Measurements from ENCODE around the gene WDR5B.
"Not testable (repeated sequence)": the region's sequence is repeated elsewhere in the genome, so short reads cannot be mapped to it uniquely, and the experiment has no call there.

Gene WDR5B

DNA sequence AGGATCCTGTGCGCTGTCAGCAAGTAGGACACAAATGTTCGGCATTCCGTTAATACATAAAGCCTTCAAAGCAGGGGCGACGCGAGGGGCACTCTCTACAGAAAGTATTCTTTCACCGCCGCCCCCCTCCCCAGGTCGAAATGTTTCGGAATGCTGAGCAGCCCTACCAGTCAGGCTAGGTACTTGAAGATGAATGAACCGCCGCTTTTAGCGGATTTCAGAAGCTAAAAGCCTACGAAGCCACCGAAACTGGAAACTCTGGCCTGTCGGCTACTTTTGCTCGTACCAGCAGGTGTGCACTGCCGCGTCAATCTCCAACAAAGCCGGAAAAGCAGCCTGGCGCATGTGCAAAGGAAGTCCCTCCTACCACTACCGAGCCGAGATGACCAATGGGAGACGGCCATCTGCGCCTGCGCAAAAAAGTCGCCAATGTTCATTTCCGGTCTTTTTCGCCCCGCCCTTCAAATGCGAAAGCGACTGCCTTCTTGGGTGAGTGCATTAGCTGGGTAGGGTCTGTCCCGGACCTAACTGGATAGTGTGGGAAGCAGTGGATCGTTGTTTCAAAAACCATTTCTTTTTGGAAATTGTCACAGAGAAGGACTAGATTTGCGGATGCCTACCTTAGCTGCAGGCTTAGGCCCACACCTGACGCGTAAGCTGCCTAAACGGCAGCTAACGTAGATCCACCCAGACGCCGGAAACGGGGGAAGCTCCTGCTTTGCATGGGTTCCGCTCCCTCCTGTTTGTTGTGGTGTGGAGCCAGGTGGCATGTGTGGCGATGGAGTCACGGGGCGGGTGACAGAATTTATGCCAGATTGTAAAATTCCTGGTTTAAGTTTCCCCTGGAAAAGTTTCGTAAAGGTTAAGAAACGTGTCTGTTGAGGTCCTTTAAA lies at the start of gene WDR5B:
TSS of gene WDR5B (minus strand) at position 301 of the 893 bp plus-strand sequence. CDS start 534 bp downstream, outside the sequence.
- Mint-ChIP-seq H3K36me3 (peaks cover 32% of the 10 kb centered on the region), H3K27ac (peak within 1 kb of the TSS; percentile 97), H3K27me3 (peaks cover 4% of the 10 kb centered on the region), H3K9me3 (no peaks in the 10 kb centered on the region), H3K4me1 (peaks cover 52% of the 10 kb centered on the region), H3K4me3 (peak within 1 kb of the TSS; percentile 96)
- peak; percentile 99 for DNase-seq
- CTCF ChIA-PET, result interaction anchor here (1.0 to 2.3 kb wide), 6 partner anchors 32 to 315 kb away, joined by 3 to 9 read pairs (median 4); partner anchors contain the start of gene FAM162A

DNA sequence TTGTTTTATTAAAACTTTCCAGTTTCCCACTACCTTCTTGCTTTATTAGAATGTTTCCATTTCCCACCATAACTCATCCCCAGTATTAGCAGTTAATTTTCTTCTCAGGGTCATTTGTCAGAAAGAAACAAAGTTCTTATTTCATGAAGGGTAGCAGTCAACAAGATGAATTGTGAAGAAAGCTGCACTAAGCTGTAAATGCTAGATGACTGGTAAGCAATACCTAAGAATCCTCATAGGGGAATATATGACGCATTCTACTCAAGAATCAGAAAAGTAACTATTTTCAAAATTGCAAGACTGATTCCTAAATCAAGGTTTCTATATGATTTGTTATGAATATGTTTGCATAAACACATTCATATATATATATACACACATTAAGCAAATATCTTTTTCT lies 48.8 kb upstream of the WDR5B start:
- H3K27me3 Mint-ChIP-seq, result no peaks in the 10 kb centered on the region
- no peaks in the 10 kb centered on the region for H3K9me3 Mint-ChIP-seq
- no peak overlapping the region for H3K27ac Mint-ChIP-seq
- H3K4me3 Mint-ChIP-seq, result no peak overlapping the region
- peaks cover 25% of the 10 kb centered on the region for H3K36me3 Mint-ChIP-seq
- CTCF ChIA-PET, result no interaction called here
- DNase-seq, result no peak
- peaks cover 14% of the 10 kb centered on the region for H3K4me1 Mint-ChIP-seq

DNA sequence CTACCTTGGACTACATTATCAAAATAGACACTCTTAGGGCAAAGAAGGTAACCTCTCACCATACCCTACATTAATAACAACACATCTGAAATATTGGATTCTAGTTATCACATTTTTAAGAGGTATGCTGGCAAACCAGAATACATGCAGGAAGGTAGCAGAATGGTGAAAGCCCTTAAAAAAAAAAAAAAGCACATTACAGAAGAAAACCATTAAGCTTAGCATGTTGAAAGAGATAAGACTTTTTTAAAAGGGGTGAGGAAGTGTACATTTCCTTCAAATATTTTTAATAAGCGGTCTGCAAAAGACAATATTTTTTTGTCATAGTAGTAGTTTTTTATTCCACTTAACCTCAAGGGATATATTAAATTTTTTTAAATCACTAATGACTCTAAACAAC lies 46.5 kb upstream of the WDR5B start:
- H3K9me3 Mint-ChIP-seq, result no peaks in the 10 kb centered on the region
- H3K4me3 Mint-ChIP-seq, result no peak overlapping the region
- H3K4me1 Mint-ChIP-seq, result no peaks in the 10 kb centered on the region
- H3K27ac Mint-ChIP-seq, result no peak overlapping the region
- no peaks in the 10 kb centered on the region for H3K27me3 Mint-ChIP-seq
- H3K36me3 Mint-ChIP-seq, result peaks cover 35% of the 10 kb centered on the region
- CTCF ChIA-PET, result interaction anchor here (0.9 kb wide), 1 partner anchor 216 kb away, joined by 3 read pairs; no protein-coding TSS in a partner anchor
- no peak for DNase-seq

DNA sequence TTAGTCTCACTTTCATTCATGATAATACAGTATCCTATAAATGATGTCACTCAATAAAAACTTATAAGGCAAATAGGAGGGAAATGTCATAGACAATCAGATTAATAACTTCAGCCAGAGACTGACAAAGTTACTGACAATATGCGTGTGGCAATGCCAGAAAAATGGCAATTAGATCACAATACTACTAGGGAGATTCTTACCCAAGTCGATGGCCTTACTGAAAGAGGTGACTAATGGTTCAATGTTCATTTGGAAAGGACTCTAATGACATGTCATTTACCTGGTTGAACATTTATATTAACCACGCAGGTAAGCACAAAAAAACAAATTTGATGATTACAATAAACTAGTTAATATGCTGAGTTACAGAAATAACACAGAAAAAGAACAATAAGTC lies 45.9 kb upstream of the WDR5B start:
- Mint-ChIP-seq H3K36me3 (peaks cover 31% of the 10 kb centered on the region), H3K27ac (no peak overlapping the region), H3K27me3 (no peaks in the 10 kb centered on the region)

DNA sequence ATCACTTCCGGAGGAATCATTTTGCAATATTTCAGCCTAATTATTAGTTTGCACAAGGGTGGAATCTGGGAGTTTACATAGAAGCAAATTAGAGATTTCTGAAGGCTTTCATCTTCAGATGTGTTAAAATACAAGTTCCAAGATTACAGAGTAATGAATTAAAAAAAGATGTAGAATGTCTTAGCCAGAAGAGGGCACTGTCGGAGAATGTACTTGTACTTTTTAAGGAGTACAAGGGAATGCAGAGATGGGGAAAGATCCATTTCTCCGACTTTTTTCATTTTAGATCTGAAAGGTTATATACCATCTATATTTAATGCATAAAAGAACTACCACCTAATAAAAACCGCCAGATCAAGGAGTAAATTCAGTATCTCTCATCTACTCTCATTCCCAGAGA lies 43.1 kb upstream of the WDR5B start:
- Mint-ChIP-seq H3K36me3 (peaks cover 21% of the 10 kb centered on the region), H3K27me3 (no peaks in the 10 kb centered on the region), H3K9me3 (no peaks in the 10 kb centered on the region), H3K27ac (no peak overlapping the region), H3K4me3 (no peak overlapping the region), H3K4me1 (no peaks in the 10 kb centered on the region)
- no peak for DNase-seq
- CTCF ChIA-PET, result interaction anchor here (1.1 to 1.6 kb wide), 7 partner anchors 10 to 220 kb away, joined by 3 to 12 read pairs (median 3); no protein-coding TSS in a partner anchor

More for the DNA sequence above, 45.9 kb upstream of the WDR5B start:
- no peak for DNase-seq
- Mint-ChIP-seq H3K4me1 (no peaks in the 10 kb centered on the region), H3K4me3 (no peak overlapping the region), H3K9me3 (no peaks in the 10 kb centered on the region)
- CTCF ChIA-PET, result interaction anchor here (0.6 to 0.9 kb wide), 2 partner anchors 92 to 216 kb away, joined by 3 read pairs; no protein-coding TSS in a partner anchor

DNA sequence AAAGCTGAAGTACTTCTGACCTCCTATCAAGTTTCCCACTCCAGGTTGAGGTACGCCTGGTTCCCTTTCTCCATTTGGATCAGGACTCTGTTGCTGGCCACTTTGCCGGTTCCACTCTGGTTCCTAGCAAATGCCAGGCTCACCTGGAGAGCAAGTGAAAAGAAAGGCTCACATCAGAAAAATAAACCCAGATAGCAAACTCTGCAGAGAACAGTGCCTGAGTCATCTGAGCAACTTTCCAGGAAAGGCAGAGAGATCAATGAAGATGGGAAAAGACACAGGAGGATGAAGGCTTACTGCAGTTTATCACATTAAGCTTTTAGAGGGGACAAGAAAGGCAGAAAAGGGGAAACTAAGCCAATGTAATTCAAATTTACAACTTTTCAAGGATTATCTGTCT lies 41.8 kb upstream of the WDR5B start:
- no peak overlapping the region for H3K27ac Mint-ChIP-seq
- H3K9me3 Mint-ChIP-seq, result no peaks in the 10 kb centered on the region
- no peaks in the 10 kb centered on the region for H3K4me1 Mint-ChIP-seq
- H3K36me3 Mint-ChIP-seq, result peaks cover 22% of the 10 kb centered on the region
- CTCF ChIA-PET, result interaction anchor here (1.1 to 1.5 kb wide), 5 partner anchors 12 to 221 kb away, joined by 3 to 12 read pairs (median 4); no protein-coding TSS in a partner anchor
- no peak for DNase-seq
- no peak overlapping the region for H3K4me3 Mint-ChIP-seq
- no peaks in the 10 kb centered on the region for H3K27me3 Mint-ChIP-seq

DNA sequence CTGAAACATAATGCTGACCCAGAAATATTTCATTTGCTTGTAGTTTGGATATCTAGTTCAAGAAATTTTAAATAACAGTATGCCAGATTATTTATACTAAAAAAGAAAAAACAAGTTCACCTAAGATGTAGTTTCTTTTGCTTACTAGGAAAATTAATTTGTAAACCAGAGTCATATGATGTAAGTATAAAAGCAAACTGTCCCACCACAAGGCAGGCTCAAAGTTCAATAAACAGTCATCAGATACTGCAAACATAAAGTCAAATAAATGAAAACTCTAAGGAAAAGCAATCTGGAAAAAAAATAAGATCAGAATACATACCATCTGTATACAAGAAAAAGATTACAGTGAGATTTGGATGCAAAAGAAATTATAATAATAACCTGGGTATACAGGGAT lies 40.2 kb upstream of the WDR5B start:
- H3K27ac Mint-ChIP-seq, result no peak overlapping the region
- CTCF ChIA-PET, result no interaction called here
- no peaks in the 10 kb centered on the region for H3K27me3 Mint-ChIP-seq
- no peaks in the 10 kb centered on the region for H3K9me3 Mint-ChIP-seq
- no peak for DNase-seq
- H3K36me3 Mint-ChIP-seq, result peaks cover 12% of the 10 kb centered on the region
- H3K4me1 Mint-ChIP-seq, result no peaks in the 10 kb centered on the region
- no peak overlapping the region for H3K4me3 Mint-ChIP-seq

DNA sequence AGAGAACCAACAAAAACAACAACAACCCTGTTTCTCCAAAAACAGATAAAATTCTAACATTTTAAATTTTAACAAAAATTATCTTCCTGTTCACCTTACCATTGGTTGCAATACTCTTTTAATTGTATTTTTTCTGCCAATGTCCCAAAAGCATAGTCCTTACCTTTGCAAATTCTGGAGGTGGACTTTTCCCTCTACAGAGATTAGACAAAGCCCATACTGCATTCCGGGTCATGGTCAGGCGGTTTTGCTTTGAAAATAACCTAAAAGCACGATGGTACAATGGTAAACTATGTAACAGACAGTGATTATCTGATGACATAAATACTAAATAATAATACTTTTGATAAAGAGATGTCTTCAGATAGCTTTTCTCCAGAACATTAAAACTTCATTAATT lies 35.5 kb upstream of the WDR5B start:
- Mint-ChIP-seq H3K9me3 (peaks cover 6% of the 10 kb centered on the region), H3K27ac (no peak overlapping the region), H3K27me3 (no peaks in the 10 kb centered on the region), H3K4me1 (no peaks in the 10 kb centered on the region), H3K36me3 (peaks cover 35% of the 10 kb centered on the region), H3K4me3 (no peak overlapping the region)
- no peak for DNase-seq
- CTCF ChIA-PET, result no interaction called here

DNA sequence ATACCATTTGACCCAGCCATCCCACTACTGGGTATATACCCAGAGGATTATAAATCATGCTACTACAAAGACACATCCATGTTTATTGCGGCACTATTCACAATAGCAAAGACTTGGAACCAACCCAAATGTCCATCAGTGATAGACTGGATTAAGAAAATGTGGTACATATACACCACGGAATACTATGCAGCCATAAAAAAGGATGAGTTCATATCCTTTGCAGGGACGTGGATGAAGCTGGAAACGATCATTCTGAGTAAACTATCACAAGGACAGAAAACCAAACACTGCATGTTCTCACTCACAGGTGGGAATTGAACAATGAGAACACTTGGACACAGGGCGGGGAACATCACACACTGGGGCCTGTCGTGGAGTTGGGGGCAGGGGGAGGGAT lies 32.4 kb upstream of the WDR5B start:
- H3K4me3 Mint-ChIP-seq, H3K4me1 Mint-ChIP-seq, H3K27ac Mint-ChIP-seq, DNase-seq, H3K27me3 Mint-ChIP-seq, CTCF ChIA-PET: not testable (repeated sequence)
- Mint-ChIP-seq H3K9me3 (peaks cover 13% of the 10 kb centered on the region), H3K36me3 (peaks cover 66% of the 10 kb centered on the region)

DNA sequence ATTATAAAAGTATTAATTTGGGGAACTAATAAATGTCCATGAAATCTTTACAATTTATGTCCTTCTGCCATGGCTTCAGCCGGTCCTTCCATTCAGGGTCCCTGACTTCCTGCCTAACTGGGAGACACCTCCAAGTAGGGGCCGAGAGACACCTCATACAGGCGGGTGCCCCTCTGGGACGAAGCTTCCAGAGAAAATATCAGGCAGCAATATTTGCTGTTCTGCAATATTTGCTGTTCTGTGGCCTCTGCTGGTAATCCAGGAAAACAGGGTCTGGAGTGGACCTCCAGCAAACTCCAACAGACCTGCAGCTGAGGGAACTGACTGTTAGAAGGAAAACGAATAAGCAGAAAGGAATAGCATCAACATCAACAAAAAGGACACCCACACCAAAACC lies 28.6 kb upstream of the WDR5B start:
- CTCF ChIA-PET, result interaction anchor here (1.2 kb wide), 1 partner anchor 89 kb away, joined by 3 read pairs; no protein-coding TSS in a partner anchor
- H3K36me3 Mint-ChIP-seq, result peaks cover 86% of the 10 kb centered on the region
- not testable (repeated sequence) for H3K27me3 Mint-ChIP-seq, H3K4me1 Mint-ChIP-seq, H3K4me3 Mint-ChIP-seq, DNase-seq, H3K27ac Mint-ChIP-seq
- peaks cover 13% of the 10 kb centered on the region for H3K9me3 Mint-ChIP-seq

DNA sequence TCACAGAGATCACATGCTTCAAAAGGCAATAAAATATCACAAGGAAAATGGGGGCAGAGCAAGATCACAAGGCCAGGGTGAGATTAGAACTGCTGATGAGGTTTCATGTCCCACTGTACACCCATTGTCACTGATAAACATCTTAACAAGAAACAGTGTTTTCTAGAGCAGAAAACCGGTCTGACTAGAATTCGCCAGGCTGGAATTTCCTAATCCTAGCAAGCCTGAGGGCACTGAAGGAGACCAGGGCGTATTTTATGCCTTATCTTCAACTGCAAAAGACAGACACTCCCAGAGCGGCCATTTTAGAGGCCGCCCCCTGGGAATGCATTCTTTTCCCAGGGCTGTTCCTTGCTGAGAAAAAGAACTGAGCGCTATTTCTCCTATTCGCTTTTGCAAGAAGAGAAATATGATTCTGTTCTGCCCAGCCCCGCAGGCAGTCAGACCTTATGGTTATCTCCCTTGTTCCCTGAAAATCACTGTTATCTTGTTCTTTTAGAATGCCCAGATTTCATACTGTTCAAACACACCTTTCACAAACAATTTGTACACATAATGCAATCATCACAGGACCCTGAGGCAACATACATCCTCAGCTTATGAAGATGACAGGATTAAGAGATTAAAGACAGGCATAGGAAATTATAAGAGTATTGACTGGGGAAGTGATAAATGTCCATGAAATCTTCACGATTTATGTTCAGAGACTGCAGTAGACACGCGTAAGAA lies 28.1 kb upstream of the WDR5B start:
- H3K27me3 Mint-ChIP-seq, H3K4me3 Mint-ChIP-seq: not testable (repeated sequence)

DNA sequence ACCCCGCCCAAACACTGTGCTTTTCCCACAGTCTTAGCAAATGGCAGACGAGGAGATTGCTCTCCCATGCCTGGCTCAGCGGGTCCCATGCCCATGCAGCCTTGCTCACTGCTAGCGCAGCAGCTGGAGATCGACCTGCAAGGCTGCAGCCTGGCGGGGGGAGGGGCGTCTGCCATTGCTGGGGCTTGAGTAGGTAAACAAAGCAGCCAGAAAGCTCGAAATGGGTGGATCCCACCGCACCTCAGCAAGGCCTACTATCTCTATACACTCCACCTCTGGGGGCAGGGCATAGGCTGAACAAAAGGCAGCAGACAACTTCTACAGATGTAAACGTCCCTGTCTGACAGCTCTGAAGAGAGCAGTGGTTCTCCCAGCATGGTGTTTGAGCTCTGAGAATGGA lies 27.2 kb upstream of the WDR5B start:
- Mint-ChIP-seq H3K27ac (no peak overlapping the region), H3K4me1 (no peaks in the 10 kb centered on the region), H3K9me3 (peaks cover 8% of the 10 kb centered on the region), H3K27me3 (no peaks in the 10 kb centered on the region), H3K4me3 (no peak overlapping the region), H3K36me3 (peaks cover 78% of the 10 kb centered on the region)
- DNase-seq, result no peak
- CTCF ChIA-PET, result no interaction called here

More for the DNA sequence above, 28.1 kb upstream of the WDR5B start:
- DNase-seq, H3K27ac Mint-ChIP-seq, H3K4me1 Mint-ChIP-seq, CTCF ChIA-PET: not testable (repeated sequence)
- H3K36me3 Mint-ChIP-seq, result peaks cover 82% of the 10 kb centered on the region
- H3K9me3 Mint-ChIP-seq, result peaks cover 13% of the 10 kb centered on the region

DNA sequence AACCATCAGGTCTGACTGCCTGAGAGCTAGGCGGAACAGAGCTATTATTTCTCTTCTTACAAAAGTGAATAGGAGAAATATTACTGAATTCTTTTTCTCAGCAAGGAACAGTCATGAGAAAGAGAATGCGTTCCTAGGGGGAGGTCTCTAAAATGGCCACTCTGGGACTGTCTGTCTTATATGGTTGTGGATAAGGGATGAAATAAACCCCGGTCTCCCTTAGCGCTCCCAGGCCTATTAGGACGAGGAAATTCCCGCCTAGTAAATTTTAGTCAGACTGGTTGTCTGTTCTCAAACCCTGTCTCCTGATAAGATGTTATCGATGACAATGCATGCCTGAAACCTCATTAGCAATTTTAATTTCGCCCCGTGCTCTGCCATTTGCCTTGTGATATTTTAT lies 20.1 kb upstream of the WDR5B start:
- Mint-ChIP-seq H3K4me1 (no peaks in the 10 kb centered on the region), H3K9me3 (peaks cover 8% of the 10 kb centered on the region), H3K36me3 (peaks cover 56% of the 10 kb centered on the region), H3K27ac (no peak overlapping the region), H3K27me3 (no peaks in the 10 kb centered on the region), H3K4me3 (no peak overlapping the region)
- no peak for DNase-seq
- CTCF ChIA-PET, result no interaction called here

DNA sequence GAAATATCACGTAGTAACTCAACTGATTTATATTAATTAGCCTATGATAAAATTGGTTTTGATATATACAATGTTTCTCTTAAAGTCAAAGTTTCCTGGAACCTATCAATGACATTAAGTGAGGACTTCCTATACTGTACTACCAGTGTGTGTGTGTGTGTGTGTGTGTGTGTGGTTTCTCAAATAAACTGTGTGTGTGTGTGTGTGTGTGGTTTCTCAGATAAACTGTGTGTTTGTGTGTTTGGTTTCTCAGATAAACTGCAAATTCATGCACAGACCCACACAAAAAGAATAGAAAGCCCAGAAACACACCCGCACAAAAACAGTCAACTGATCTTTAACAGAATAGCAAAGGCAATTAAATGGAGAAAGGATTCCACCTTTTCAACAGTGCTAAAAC lies 14.5 kb upstream of the WDR5B start:
- H3K4me3 Mint-ChIP-seq, result no peak overlapping the region
- DNase-seq, result no peak
- H3K27ac Mint-ChIP-seq, result peak overlapping the region; percentile 20
- H3K9me3 Mint-ChIP-seq, result peaks cover 1% of the 10 kb centered on the region
- H3K27me3 Mint-ChIP-seq, result no peaks in the 10 kb centered on the region
- peaks cover 5% of the 10 kb centered on the region for H3K4me1 Mint-ChIP-seq
- CTCF ChIA-PET, result no interaction called here
- peaks cover 70% of the 10 kb centered on the region for H3K36me3 Mint-ChIP-seq

All from activated naive CD4-positive, alpha-beta T cell treated with anti-CD3 and anti-CD28 coated beads, Interleukin-2, amount 10 ng/mL, durations not matched to agents 7 days and 5 days (primary cell).